SU-DHL-6 (cell line): Measurements from ENCODE around the gene SMIM45.

ENCODE experiments used
- H2AFZ ChIP-seq: fragments of 200-600 bp; sonication (generic); 2 replicates; pipeline ENCODE4 v1.6.1; 2014; ENCODE audit warnings: low read depth, mild to moderate bottlenecking, moderate library complexity, mixed read lengths, antibody characterized with exemption, low read length; ENCODE audit not compliant: severe bottlenecking
- H3F3A ChIP-seq: fragments of 200-600 bp; shearing (Covaris generic); 2 replicates; pipeline ENCODE4 v1.6.0; 2016; ENCODE audit warnings: antibody characterized with exemption, mild to moderate bottlenecking; ENCODE audit not compliant: insufficient read depth
- H3K27ac ChIP-seq: fragments of 200-600 bp; sonication (generic); 2 replicates; pipeline ENCODE4 v1.5.1; 2016; ENCODE audit warnings: low read depth, mild to moderate bottlenecking, low read length, moderate library complexity, mixed read lengths
- H3K27me3 ChIP-seq: fragments of 200-600 bp; sonication (generic), shearing (Covaris generic); 2 replicates; pipeline ENCODE4 v1.6.0; 2014; ENCODE audit warnings: mild to moderate bottlenecking, low read length
- H3K36me3 ChIP-seq: fragments of 200-600 bp; sonication (generic); 2 replicates; pipeline ENCODE4 v1.6.1; 2014; ENCODE audit warnings: mild to moderate bottlenecking, low read length, mixed read lengths
- H3K4me2 ChIP-seq: fragments of 300-600, 200-600 bp; shearing (Covaris generic), sonication (generic); 2 replicates; pipeline ENCODE4 v1.6.0; 2014; ENCODE audit warnings: low read length, low read depth, mild to moderate bottlenecking; ENCODE audit not compliant: poor library complexity, severe bottlenecking
- H3K4me3 ChIP-seq: fragments of 200-600 bp; sonication (generic); 2 replicates; pipeline ENCODE4 v1.5.1; 2014; ENCODE audit warnings: antibody characterized with exemption, low read length, mild to moderate bottlenecking, mixed read lengths; ENCODE audit not compliant: insufficient read depth, poor library complexity, severe bottlenecking
- H3K79me2 ChIP-seq: fragments of 200-600 bp; sonication (generic); 2 replicates; pipeline ENCODE4 v1.6.1; 2014; ENCODE audit warnings: mild to moderate bottlenecking, low read length, moderate library complexity; ENCODE audit not compliant: insufficient read depth
- H3K9ac ChIP-seq: fragments of 200-600 bp; sonication (generic); 2 replicates; pipeline ENCODE4 v1.7.0; 2014; ENCODE audit warnings: mild to moderate bottlenecking, low read length
- H3K9me2 ChIP-seq: fragments of 200-600 bp; sonication (generic); replicated peaks from 2 replicates; pipeline ENCODE4 v1.6.1; 2014; ENCODE audit warnings: low read length; ENCODE audit not compliant: insufficient read depth
- H3K9me3 ChIP-seq: fragments of 200-600 bp; sonication (generic); 2 replicates; pipeline ENCODE4 v1.6.1; 2014; ENCODE audit warnings: low read length, mixed read lengths; ENCODE audit not compliant: insufficient read depth
- H4K20me1 ChIP-seq: fragments of 200-600 bp; sonication (generic); 2 replicates; pipeline ENCODE4 v1.6.1; 2014; ENCODE audit warnings: low read depth, mild to moderate bottlenecking, antibody characterized with exemption, low read length, moderate library complexity, mixed read lengths
- EZH2phosphoT487 ChIP-seq: fragments of 200-600 bp; sonication (generic), shearing (Covaris generic); conservative IDR thresholded peaks from 2 replicates; pipeline ENCODE4 v1.6.1; 2018; ENCODE audit warnings: mild to moderate bottlenecking, antibody characterized with exemption, low read length, moderate library complexity, mixed read lengths
- TF ChIP-seq, protein P1 (sequence below): fragments of 200-600 bp; sonication (generic); IDR thresholded peaks from one replicate; pipeline ENCODE4 v1.5.1; 2017; ENCODE audit warnings: antibody characterized with exemption, mild to moderate bottlenecking, low read length, moderate library complexity; ENCODE audit not compliant: insufficient read depth, poor library complexity, severe bottlenecking

Gene SMIM45

DNA sequence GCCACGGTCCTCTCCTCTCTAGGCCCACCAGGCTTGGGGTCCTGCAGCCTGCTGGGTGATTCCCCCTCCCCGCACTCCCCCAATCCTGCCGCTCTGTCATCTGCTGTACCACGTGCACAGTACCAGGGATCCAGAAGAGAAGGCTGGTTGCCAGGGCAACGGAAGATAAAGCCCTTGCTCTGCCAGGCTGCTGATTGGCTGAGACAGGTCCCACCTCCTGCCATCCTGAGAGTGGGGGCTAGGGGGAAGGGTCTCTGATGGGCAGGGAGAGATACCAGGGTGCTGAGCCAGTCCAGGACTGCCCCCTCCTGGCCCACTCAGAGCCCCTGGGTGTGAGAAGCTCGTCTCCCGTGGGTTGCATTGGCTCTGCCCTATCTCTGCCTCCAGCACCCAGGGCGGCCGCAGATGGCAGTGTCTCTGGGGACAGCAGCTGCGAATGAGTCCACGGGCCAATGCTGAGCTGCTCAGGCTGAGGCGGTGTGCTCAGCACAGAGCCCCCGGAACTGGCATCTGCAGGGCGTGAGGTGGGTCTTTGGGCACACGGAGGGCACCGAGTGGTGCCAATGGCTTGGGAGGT lies at the start of gene SMIM45:
Gene SMIM45, plus strand, starts transcription at position 253 of the 577 bp plus-strand sequence.
- H3K9me3 ChIP-seq, result no peaks in the 10 kb centered on the region
- H3K79me2 ChIP-seq, result no peaks in the 10 kb centered on the region
- no peaks in the 10 kb centered on the region for H3K36me3 ChIP-seq
- H3K27ac ChIP-seq, result no peak within 1 kb of the TSS
- no peak within 1 kb of the TSS for H2AFZ ChIP-seq
- no peak for TF ChIP-seq EZH2phosphoT487
- TF ChIP-seq, protein P1, sequence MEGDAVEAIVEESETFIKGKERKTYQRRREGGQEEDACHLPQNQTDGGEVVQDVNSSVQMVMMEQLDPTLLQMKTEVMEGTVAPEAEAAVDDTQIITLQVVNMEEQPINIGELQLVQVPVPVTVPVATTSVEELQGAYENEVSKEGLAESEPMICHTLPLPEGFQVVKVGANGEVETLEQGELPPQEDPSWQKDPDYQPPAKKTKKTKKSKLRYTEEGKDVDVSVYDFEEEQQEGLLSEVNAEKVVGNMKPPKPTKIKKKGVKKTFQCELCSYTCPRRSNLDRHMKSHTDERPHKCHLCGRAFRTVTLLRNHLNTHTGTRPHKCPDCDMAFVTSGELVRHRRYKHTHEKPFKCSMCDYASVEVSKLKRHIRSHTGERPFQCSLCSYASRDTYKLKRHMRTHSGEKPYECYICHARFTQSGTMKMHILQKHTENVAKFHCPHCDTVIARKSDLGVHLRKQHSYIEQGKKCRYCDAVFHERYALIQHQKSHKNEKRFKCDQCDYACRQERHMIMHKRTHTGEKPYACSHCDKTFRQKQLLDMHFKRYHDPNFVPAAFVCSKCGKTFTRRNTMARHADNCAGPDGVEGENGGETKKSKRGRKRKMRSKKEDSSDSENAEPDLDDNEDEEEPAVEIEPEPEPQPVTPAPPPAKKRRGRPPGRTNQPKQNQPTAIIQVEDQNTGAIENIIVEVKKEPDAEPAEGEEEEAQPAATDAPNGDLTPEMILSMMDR, result no peak
- H3F3A ChIP-seq, result no peaks in the 10 kb centered on the region
- H3K9me2 ChIP-seq, result no peaks in the 10 kb centered on the region
- H4K20me1 ChIP-seq, result no peaks in the 10 kb centered on the region
- no peak within 1 kb of the TSS for H3K4me3 ChIP-seq
- no peak within 1 kb of the TSS for H3K4me2 ChIP-seq
- H3K27me3 ChIP-seq, result no peaks in the 10 kb centered on the region
- no peak within 1 kb of the TSS for H3K9ac ChIP-seq

DNA sequence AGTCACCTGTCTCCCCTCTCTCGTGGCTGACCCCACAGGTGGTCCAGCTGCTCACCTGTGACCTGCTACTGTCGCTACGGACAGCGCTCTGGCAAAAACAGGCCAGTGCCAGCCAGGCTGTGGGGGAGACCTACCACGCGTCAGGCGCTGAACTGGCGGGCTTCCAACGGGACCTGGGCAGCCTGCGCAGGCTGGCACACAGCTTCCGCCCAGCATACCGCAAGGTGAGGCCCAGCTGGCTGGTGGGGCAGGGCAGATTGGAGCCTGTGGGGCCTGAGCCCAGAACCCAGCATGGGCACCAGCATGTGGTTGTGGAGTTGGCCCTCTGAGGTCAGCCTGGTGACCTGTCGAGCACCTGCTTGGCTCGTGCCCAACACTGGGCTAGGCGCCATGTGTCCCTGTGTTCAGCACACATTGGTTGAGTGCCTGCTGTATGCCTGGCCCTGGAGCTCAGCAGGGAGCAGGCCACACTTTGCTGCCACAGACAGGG lies 49.0 kb upstream of the SMIM45 start:
- no peaks in the 10 kb centered on the region for H3K9me2 ChIP-seq
- no peaks in the 10 kb centered on the region; the same call in 1 of the 2 replicates for H3F3A ChIP-seq
- H3K27ac ChIP-seq, result no peak overlapping the region
- no peaks in the 10 kb centered on the region for H3K9me3 ChIP-seq
- no peak overlapping the region for H3K4me2 ChIP-seq
- no peak for TF ChIP-seq EZH2phosphoT487
- TF ChIP-seq, protein P1, result no peak
- no peaks in the 10 kb centered on the region for H3K27me3 ChIP-seq
- no peak overlapping the region for H3K9ac ChIP-seq
- peaks cover 6% of the 10 kb centered on the region for H3K36me3 ChIP-seq
- no peak overlapping the region for H2AFZ ChIP-seq
- no peak overlapping the region for H3K4me3 ChIP-seq
- no peaks in the 10 kb centered on the region for H3K79me2 ChIP-seq
- H4K20me1 ChIP-seq, result no peaks in the 10 kb centered on the region

DNA sequence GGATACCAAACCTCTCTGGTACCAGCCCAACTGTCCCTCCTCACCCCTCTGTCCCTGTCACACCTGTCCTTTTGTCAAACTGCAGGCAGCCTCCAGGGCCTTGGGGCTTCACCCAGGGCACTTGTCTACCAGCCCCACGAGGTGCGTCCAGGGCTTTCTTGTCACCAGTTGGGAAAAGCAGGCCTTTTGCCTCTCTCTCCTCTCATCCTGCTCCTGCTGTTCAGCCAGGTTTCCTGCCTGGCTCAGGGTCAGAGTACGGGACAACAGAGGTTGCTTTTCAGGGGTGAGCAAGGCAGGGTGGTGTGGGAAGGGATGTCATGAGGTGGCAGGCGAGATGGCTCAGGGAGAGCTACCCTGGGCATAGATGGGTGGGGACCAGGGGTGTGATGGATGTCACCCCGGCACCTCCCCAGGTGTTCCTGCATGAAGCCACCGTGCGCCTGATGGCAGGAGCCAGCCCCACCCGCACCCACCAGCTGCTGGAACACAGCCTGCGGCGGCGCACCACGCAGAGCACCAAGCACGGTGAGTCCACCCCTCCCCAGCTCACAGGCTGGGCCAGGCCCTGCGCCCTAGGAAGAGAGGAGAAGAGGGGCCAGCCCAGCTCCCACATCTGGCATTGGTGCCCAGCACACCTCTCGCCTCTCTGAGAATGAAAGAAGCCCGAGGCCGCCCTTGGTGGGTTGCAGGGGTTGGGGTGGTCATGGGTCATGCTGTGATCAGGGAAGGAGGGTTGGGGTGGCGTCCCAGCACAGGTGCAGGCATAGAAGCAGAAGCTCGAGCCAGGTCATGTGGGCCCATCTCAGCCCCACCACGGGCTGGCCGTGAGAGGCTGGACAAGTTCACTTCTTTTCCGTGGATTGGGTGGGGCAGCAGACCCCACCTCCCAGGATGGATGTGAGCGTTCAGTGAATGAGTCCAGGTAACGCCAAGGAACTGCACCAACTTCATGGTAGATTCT lies 47.2 kb upstream of the SMIM45 start:
- Histone ChIP-seq H3K27me3 (no peaks in the 10 kb centered on the region), H3K9ac (no peak overlapping the region), H3K79me2 (no peaks in the 10 kb centered on the region), H3K27ac (no peak overlapping the region), H3K4me3 (no peak overlapping the region), H3F3A (peaks cover 4% of the 10 kb centered on the region; the same call in 1 of the 2 replicates), H2AFZ (no peak overlapping the region), H3K4me2 (no peak overlapping the region), H3K9me3 (no peaks in the 10 kb centered on the region), H3K9me2 (no peaks in the 10 kb centered on the region), H4K20me1 (no peaks in the 10 kb centered on the region), H3K36me3 (peaks cover 5% of the 10 kb centered on the region)
- TF ChIP-seq, protein P1, result no peak
- TF ChIP-seq EZH2phosphoT487, result no peak
